IPS-20b (cell line): ENCODE results near the gene LRRC32.

Experiments
- H3K27ac ChIP-seq: one replicate; pipeline ENCODE4 v1.5.1; 2013; ENCODE audit warnings: low read length
- H3K27me3 ChIP-seq: 2 replicates; pipeline ENCODE4 v1.6.1; 2013; ENCODE audit warnings: mild to moderate bottlenecking, low read length, inconsistent platforms; ENCODE audit not compliant: insufficient read depth
- H3K36me3 ChIP-seq: 2 replicates; pipeline ENCODE4 v1.6.1; 2013; ENCODE audit warnings: low read depth, mild to moderate bottlenecking, inconsistent platforms, low read length, moderate library complexity; ENCODE audit not compliant: insufficient read depth
- H3K4me1 ChIP-seq: 2 replicates; pipeline ENCODE4 v1.6.1; 2013; ENCODE audit warnings: mild to moderate bottlenecking, control low read depth, inconsistent platforms, low read length, moderate library complexity; ENCODE audit not compliant: insufficient read depth
- H3K4me3 ChIP-seq: 2 replicates; pipeline ENCODE4 v1.5.1; 2013; ENCODE audit warnings: mild to moderate bottlenecking, low read length, inconsistent platforms
- H3K9ac ChIP-seq: 2 replicates; pipeline ENCODE4 v1.6.1; 2013; ENCODE audit warnings: low read depth, mild to moderate bottlenecking, inconsistent platforms, low read length, moderate library complexity
- H3K9me3 ChIP-seq: 2 replicates; pipeline ENCODE4 v1.6.1; 2013; ENCODE audit warnings: mild to moderate bottlenecking, low read depth, low read length, inconsistent platforms; ENCODE audit not compliant: insufficient read depth

Gene LRRC32

GRCh38 chr11:76667271-76667818, 3.2 kb downstream of the LRRC32 start:
- Histone ChIP-seq H3K27ac (no peak overlapping the region), H3K4me1 (no peaks in the 10 kb centered on the region; the same call in 1 of the 2 replicates), H3K9ac (no peak overlapping the region), H3K9me3 (no peaks in the 10 kb centered on the region), H3K27me3 (peaks cover 35% of the 10 kb centered on the region), H3K4me3 (no peak overlapping the region), H3K36me3 (no peaks in the 10 kb centered on the region)

GRCh38 chr11:76666830-76667229, 3.7 kb downstream of the LRRC32 start:
- Histone ChIP-seq H3K27ac (no peak overlapping the region), H3K4me1 (no peaks in the 10 kb centered on the region; the same call in 1 of the 2 replicates), H3K27me3 (peaks cover 29% of the 10 kb centered on the region), H3K9me3 (no peaks in the 10 kb centered on the region), H3K4me3 (no peak overlapping the region), H3K9ac (no peak overlapping the region), H3K36me3 (no peaks in the 10 kb centered on the region)

- no peaks in the 10 kb centered on the region for H3K36me3 ChIP-seq
- H3K27me3 ChIP-seq, result peaks cover 25% of the 10 kb centered on the region
- no peak overlapping the region for H3K9ac ChIP-seq
- H3K4me1 ChIP-seq, result no peaks in the 10 kb centered on the region; the same call in 1 of the 2 replicates
- H3K27ac ChIP-seq, result no peak overlapping the region
- H3K9me3 ChIP-seq, result no peaks in the 10 kb centered on the region
- no peak overlapping the region for H3K4me3 ChIP-seq
These were observed 4.1 kb downstream of the LRRC32 start for GRCh38 chr11:76666408-76666807.

GRCh38 chr11:76665921-76666351, 4.6 kb downstream of the LRRC32 start:
- Histone ChIP-seq H3K9ac (no peak overlapping the region), H3K27ac (no peak overlapping the region), H3K36me3 (no peaks in the 10 kb centered on the region), H3K9me3 (no peaks in the 10 kb centered on the region), H3K27me3 (peaks cover 20% of the 10 kb centered on the region), H3K4me1 (no peaks in the 10 kb centered on the region; the same call in 1 of the 2 replicates), H3K4me3 (no peak overlapping the region)

GRCh38 chr11:76665172-76665571, 5.4 kb downstream of the LRRC32 start:
- no peak overlapping the region for H3K27ac ChIP-seq
- H3K9me3 ChIP-seq, result no peaks in the 10 kb centered on the region
- H3K27me3 ChIP-seq, result peaks cover 16% of the 10 kb centered on the region
- no peak overlapping the region for H3K4me3 ChIP-seq
- no peak overlapping the region for H3K9ac ChIP-seq
- no peaks in the 10 kb centered on the region; the same call in 1 of the 2 replicates for H3K4me1 ChIP-seq
- H3K36me3 ChIP-seq, result no peaks in the 10 kb centered on the region

GRCh38 chr11:76664578-76665061, 5.9 kb downstream of the LRRC32 start:
- no peaks in the 10 kb centered on the region for H3K36me3 ChIP-seq
- H3K9me3 ChIP-seq, result no peaks in the 10 kb centered on the region
- no peaks in the 10 kb centered on the region; the same call in 1 of the 2 replicates for H3K4me1 ChIP-seq
- no peak overlapping the region for H3K9ac ChIP-seq
- peaks cover 11% of the 10 kb centered on the region for H3K27me3 ChIP-seq
- H3K4me3 ChIP-seq, result no peak overlapping the region
- H3K27ac ChIP-seq, result no peak overlapping the region

- H3K4me1 ChIP-seq, result no peaks in the 10 kb centered on the region; the same call in 1 of the 2 replicates
- H3K9ac ChIP-seq, result no peak overlapping the region
These were observed 6.6 kb downstream of the LRRC32 start for GRCh38 chr11:76663912-76664440.

GRCh38 chr11:76663486-76663810, 7.1 kb downstream of the LRRC32 start:
- Histone ChIP-seq H3K9me3 (no peaks in the 10 kb centered on the region), H3K36me3 (no peaks in the 10 kb centered on the region), H3K27me3 (no peaks in the 10 kb centered on the region), H3K9ac (no peak overlapping the region), H3K4me1 (no peaks in the 10 kb centered on the region; the same call in 1 of the 2 replicates), H3K4me3 (no peak overlapping the region), H3K27ac (no peak overlapping the region)

More at GRCh38 chr11:76663912-76664440, 6.6 kb downstream of the LRRC32 start:
- no peak overlapping the region for H3K27ac ChIP-seq
- no peak overlapping the region for H3K4me3 ChIP-seq
- H3K27me3 ChIP-seq, result peaks cover 4% of the 10 kb centered on the region
- no peaks in the 10 kb centered on the region for H3K36me3 ChIP-seq
- H3K9me3 ChIP-seq, result no peaks in the 10 kb centered on the region

- Histone ChIP-seq H3K4me1 (no peaks in the 10 kb centered on the region; the same call in 1 of the 2 replicates), H3K4me3 (no peak overlapping the region), H3K27me3 (no peaks in the 10 kb centered on the region), H3K27ac (no peak overlapping the region), H3K9ac (no peak overlapping the region), H3K9me3 (no peaks in the 10 kb centered on the region), H3K36me3 (no peaks in the 10 kb centered on the region)
These were observed 7.7 kb downstream of the LRRC32 start for GRCh38 chr11:76662656-76663485.

GRCh38 chr11:76661834-76662434, 8.6 kb downstream of the LRRC32 start:
- Histone ChIP-seq H3K27me3 (no peaks in the 10 kb centered on the region), H3K4me1 (no peaks in the 10 kb centered on the region), H3K9ac (no peak overlapping the region), H3K27ac (no peak overlapping the region), H3K36me3 (no peaks in the 10 kb centered on the region), H3K9me3 (no peaks in the 10 kb centered on the region), H3K4me3 (no peak overlapping the region)

GRCh38 chr11:76661306-76661751, 9.2 kb downstream of the LRRC32 start:
- no peaks in the 10 kb centered on the region for H3K27me3 ChIP-seq
- H3K9ac ChIP-seq, result no peak overlapping the region
- H3K9me3 ChIP-seq, result no peaks in the 10 kb centered on the region
- H3K4me1 ChIP-seq, result no peaks in the 10 kb centered on the region
- H3K27ac ChIP-seq, result no peak overlapping the region
- H3K4me3 ChIP-seq, result no peak overlapping the region
- H3K36me3 ChIP-seq, result no peaks in the 10 kb centered on the region
